ENCODE measurements around the gene VAMP2. TPM values are rescaled to one million over a fixed set of nuclear protein-coding genes. Genes with fewer than 3 reads are reported as not detected.

VAMP2 gene
- total RNA-seq, 1 donor from 2014 or later: 28.0 TPM

- no peak overlapping the region for H3K4me2 ChIP-seq (ENCODE audit: low read length)
- FAIRE-seq (no peak), DNase-seq (ENCODE audit: low read depth) (no peak)
- no peak overlapping the region for H3K4me3 Mint-ChIP-seq (ENCODE audit: unreplicated experiment)
- H3K27ac Mint-ChIP-seq (ENCODE audit: unreplicated experiment): no peak overlapping the region
- no peak overlapping the region for H3K9ac ChIP-seq (ENCODE audit: low read length)
- peaks cover 21% of the 10 kb centered on the region for H3K27me3 Mint-ChIP-seq (ENCODE audit: low read depth, unreplicated experiment)
- H3K9me3 Mint-ChIP-seq (ENCODE audit: unreplicated experiment): no peaks in the 10 kb centered on the region
- H3K27ac ChIP-seq (ENCODE audit: low read depth, low read length): no peak overlapping the region
- H3K27me3 ChIP-seq (ENCODE audit: insufficient read depth, low read length): no peaks in the 10 kb centered on the region
- no peaks in the 10 kb centered on the region for H3K36me3 Mint-ChIP-seq (ENCODE audit: low read depth, unreplicated experiment)
- TF ChIP-seq CTCF (IDR thresholded peaks at IDR 0.05; ENCODE audit: insufficient read depth, low read depth, low read length) (no peak), EZH2 (IDR thresholded peaks at IDR 0.05; ENCODE audit: insufficient read depth, low read length) (no peak)
- no peaks in the 10 kb centered on the region for H3K79me2 ChIP-seq (ENCODE audit: insufficient read depth, low read length)
- H3K9me3 ChIP-seq (ENCODE audit: insufficient read depth, low read depth, low read length): no peaks in the 10 kb centered on the region
- peaks cover 3% of the 10 kb centered on the region for H3K4me1 ChIP-seq (ENCODE audit: insufficient read depth, low read length)
- no peaks in the 10 kb centered on the region for H3K36me3 ChIP-seq (ENCODE audit: insufficient read depth, low read length)
- H2AFZ ChIP-seq (ENCODE audit: low read depth, low read length): no peak overlapping the region
- peaks cover 4% of the 10 kb centered on the region for H4K20me1 ChIP-seq (ENCODE audit: insufficient read depth, low read length)
- no peak overlapping the region for H3K4me3 ChIP-seq (ENCODE audit: insufficient read depth, low read depth, low read length)
- peaks cover 1% of the 10 kb centered on the region for H3K4me1 Mint-ChIP-seq (ENCODE audit: low read depth, unreplicated experiment)
These were observed 30.8 kb downstream of the VAMP2 start for GRCh38 chr17:8131844-8132441.

- DNase-seq (ENCODE audit: low read depth) (no peak), FAIRE-seq (no peak)
- no peak overlapping the region for H3K4me3 ChIP-seq (ENCODE audit: insufficient read depth, low read depth, low read length)
- peaks cover 18% of the 10 kb centered on the region for H3K27me3 ChIP-seq (ENCODE audit: insufficient read depth, low read length)
- H3K27me3 Mint-ChIP-seq (ENCODE audit: low read depth, unreplicated experiment): peaks cover 41% of the 10 kb centered on the region
- TF ChIP-seq EZH2 (IDR thresholded peaks at IDR 0.05; ENCODE audit: insufficient read depth, low read length) (no peak), CTCF (IDR thresholded peaks at IDR 0.05; ENCODE audit: insufficient read depth, low read depth, low read length) (no peak)
- no peaks in the 10 kb centered on the region for H3K9me3 Mint-ChIP-seq (ENCODE audit: unreplicated experiment)
- no peaks in the 10 kb centered on the region for H3K36me3 Mint-ChIP-seq (ENCODE audit: low read depth, unreplicated experiment)
- H3K27ac ChIP-seq (ENCODE audit: low read depth, low read length): no peak overlapping the region
- peak overlapping the region; percentile 45 for H3K4me3 Mint-ChIP-seq (ENCODE audit: unreplicated experiment)
- no peaks in the 10 kb centered on the region for H3K36me3 ChIP-seq (ENCODE audit: insufficient read depth, low read length)
- no peak overlapping the region for H3K4me2 ChIP-seq (ENCODE audit: low read length)
- H3K9me3 ChIP-seq (ENCODE audit: insufficient read depth, low read depth, low read length): no peaks in the 10 kb centered on the region
- H3K4me1 Mint-ChIP-seq (ENCODE audit: low read depth, unreplicated experiment): peaks cover 10% of the 10 kb centered on the region
- no peak overlapping the region for H2AFZ ChIP-seq (ENCODE audit: low read depth, low read length)
- H3K79me2 ChIP-seq (ENCODE audit: insufficient read depth, low read length): no peaks in the 10 kb centered on the region
- no peak overlapping the region for H3K9ac ChIP-seq (ENCODE audit: low read length)
- peaks cover 34% of the 10 kb centered on the region for H3K4me1 ChIP-seq (ENCODE audit: insufficient read depth, low read length)
- H4K20me1 ChIP-seq (ENCODE audit: insufficient read depth, low read length): peaks cover 8% of the 10 kb centered on the region
- no peak overlapping the region for H3K27ac Mint-ChIP-seq (ENCODE audit: unreplicated experiment)
These were observed 34.5 kb downstream of the VAMP2 start for GRCh38 chr17:8128125-8128784.
